Mucosa of gallbladder (tissue), 1 donor: ENCODE results near the gene USP40. TPM values are rescaled to one million over a fixed set of nuclear protein-coding genes. Genes with fewer than 3 reads are reported as not detected.
"Not testable (repeated sequence)": the region's sequence is repeated elsewhere in the genome, so short reads cannot be mapped to it uniquely, and the experiment has no call there.

Experiments used
- DNase-seq: peaks from one replicate; pipeline ENCODE4 v3.0.0-alpha.2; 2020; ENCODE audit warnings: low spot score
- total RNA-seq: library from RNA; stranded (reverse); gene quantifications from one replicate; pipeline ENCODE4 v1.2.1, GENCODE V29; 2021
- donor health status: DM: no; HTN: no; CAD: no.

USP40 gene, protein sequence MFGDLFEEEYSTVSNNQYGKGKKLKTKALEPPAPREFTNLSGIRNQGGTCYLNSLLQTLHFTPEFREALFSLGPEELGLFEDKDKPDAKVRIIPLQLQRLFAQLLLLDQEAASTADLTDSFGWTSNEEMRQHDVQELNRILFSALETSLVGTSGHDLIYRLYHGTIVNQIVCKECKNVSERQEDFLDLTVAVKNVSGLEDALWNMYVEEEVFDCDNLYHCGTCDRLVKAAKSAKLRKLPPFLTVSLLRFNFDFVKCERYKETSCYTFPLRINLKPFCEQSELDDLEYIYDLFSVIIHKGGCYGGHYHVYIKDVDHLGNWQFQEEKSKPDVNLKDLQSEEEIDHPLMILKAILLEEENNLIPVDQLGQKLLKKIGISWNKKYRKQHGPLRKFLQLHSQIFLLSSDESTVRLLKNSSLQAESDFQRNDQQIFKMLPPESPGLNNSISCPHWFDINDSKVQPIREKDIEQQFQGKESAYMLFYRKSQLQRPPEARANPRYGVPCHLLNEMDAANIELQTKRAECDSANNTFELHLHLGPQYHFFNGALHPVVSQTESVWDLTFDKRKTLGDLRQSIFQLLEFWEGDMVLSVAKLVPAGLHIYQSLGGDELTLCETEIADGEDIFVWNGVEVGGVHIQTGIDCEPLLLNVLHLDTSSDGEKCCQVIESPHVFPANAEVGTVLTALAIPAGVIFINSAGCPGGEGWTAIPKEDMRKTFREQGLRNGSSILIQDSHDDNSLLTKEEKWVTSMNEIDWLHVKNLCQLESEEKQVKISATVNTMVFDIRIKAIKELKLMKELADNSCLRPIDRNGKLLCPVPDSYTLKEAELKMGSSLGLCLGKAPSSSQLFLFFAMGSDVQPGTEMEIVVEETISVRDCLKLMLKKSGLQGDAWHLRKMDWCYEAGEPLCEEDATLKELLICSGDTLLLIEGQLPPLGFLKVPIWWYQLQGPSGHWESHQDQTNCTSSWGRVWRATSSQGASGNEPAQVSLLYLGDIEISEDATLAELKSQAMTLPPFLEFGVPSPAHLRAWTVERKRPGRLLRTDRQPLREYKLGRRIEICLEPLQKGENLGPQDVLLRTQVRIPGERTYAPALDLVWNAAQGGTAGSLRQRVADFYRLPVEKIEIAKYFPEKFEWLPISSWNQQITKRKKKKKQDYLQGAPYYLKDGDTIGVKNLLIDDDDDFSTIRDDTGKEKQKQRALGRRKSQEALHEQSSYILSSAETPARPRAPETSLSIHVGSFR
- 48.1 TPM for total RNA-seq

DNA sequence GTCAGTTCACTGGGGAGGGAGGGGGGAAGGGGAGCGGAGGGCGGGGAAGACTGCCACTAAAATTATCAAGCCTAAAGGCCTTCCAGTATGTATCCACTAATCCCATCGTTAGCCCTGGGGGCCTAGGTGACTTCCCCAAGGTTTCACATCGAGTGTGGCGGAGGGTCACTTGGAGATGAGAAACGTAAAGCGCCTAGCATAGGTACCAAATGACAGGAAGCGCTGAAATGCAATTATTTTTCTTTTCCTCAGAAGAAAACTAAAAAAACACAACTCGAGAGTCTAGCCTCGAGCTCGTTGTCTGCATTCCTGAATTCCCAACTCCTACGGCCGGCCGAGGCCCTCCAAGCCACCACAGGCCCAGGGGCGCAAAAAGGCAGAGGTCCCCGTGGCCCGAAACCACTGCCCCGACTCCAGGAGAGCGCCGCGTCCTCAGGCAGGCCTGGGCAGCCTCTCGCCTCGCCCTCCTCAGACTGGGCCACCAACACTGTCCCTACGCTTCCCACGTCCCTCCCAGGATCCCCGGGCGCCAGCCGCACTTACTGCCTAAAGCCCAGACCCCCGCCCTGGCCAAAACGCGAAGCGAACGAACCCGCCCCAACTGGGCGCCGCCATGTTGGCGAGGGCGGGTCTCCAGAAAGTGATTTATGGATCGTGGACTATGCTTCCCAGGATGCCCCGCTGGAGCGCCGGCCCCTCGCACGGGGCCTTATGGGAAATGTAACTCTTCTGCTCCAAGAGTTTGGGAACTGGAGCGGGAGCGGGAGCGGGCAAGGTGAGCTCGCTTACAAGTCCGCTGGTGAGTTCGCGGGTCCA lies at the start of gene USP40:
TSS of gene USP40 (minus strand) at position 642 of the 816 bp plus-strand sequence. CDS start 1,228 bp downstream, outside the sequence.
- peak; percentile 85 for DNase-seq

DNA sequence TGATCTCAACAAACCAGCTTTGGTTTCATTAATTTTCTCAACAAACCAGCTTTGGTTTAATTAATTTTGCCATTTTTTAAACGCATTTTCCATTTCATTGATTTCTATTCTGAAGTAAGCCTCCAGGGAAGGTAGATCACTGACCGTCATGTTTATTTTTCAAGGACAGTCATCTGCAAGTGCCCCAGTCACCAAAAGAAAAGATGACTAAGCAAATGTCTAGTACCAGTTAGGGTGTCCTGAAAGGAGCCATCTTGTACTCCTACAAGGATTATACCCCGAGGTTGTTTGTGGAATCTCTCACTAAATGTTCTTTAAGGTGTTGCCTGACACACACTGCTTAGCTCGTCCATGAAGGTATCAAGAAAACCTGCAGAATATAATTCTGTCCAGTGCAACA lies 44.7 kb upstream of the USP40 start:
- no peak for DNase-seq

DNA sequence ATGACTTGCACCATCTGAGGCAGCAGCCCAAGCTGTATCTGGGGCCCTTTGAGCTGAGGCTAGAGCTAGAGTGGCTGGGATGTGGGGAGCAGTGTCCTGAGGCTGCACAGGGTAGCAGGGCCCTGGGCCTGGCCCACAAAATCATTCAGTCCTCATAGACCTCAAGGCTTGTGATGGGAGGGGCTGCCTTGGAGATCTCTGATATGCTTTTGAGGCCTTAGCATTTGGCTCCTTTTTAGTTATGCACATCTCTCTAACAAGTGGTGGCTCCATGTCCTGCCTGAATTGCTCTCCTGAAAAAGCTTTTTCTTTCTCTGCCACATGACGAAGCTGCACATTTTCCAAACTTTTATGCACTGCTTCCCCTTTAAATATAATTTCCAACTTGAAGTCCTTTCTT lies 39.1 kb upstream of the USP40 start:
- no peak for DNase-seq

DNA sequence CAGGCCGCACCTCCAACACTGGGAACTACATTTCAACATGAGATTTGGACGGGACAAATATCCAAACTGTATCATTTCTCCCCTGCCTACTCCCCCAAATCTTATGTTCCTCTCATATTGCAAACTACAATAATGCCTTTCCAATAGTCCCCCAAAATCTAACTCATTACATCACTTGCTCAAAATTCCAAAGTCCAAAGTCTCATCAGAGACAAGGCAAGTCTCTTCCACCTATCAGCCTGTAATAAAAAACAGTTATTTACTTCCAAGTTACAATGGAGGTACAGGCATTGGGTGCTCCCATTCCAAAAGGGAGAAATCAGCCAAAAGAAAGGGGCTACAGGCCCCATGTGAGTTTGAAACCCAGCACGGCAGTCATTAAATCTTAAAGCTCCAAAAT lies 38.2 kb upstream of the USP40 start:
- DNase-seq: no peak

DNA sequence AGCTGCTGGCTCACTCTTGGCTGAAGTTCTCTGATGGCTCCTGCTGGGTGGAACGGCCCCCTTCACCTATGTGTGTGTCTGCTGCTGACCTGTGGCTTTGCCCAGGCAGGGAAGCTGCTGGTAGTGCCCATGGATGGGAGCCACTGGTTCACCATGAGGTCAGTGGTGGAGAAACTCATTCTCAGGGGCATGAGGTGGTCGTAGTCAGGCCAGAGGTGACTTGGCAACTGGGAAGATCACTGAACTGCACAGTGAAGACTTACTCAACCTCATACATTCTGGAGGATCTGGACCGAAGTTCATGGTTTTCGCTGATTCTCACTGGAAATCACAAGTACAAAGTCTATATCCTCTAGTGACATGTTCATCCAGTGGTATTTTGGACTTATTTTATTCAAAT lies 36.9 kb upstream of the USP40 start:
- DNase-seq: no peak

DNA sequence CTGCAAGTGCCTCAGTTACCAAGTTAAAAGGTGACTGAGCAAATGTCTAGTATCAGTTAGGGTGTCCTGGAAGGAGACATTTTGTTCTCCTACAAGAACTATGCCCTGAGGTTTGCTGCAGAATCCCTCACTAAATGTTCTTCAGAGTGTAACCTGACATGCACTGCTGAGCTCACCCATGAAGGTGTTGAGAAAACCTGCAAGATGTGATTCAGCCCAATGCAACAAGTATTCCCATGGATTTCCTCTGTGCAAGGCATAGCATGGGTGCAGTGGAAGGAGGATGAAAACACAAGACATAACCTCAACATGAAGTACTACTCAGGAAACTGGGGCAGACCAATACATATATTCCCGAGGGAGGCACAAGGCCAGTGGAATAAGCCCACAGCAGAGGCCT lies 35.5 kb upstream of the USP40 start:
- no peak for DNase-seq

DNA sequence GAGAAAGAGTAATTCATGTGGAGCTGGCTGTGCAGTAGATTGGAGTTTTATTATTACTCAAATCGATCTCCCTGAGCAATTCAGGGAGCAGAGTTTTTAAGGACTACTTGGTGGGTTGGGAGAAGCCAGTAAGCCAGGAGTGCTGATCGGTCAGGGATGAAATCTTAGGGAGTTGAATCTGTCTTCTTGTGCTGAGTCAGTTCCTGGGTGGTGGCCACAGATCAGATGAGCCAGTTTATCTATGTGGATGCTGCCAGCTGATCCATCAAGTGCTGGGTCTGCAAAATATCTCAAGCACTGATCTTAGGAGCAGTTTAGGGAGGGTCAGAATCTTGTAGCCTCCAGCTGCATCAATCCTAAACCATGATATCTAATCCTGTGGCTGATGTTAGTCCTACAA lies 33.8 kb upstream of the USP40 start:
- no peak for DNase-seq

DNA sequence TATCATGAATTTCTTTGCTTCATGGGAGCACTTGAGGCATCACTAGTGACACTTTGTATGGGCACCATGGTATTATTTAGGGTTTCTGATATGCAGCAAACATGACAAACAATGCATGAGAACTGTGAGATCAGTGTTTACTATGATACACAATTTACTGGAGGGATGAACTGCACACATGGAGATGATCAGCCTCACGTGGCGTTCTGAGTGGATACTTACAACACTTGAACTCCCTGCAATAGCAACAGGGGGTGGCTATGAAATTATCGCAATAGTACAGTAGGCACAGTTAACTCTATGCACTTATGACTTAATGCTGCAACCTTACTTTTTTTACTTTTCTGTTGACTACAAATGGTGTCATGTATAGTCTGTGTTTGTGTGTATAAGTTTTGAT lies 32.4 kb upstream of the USP40 start:
- DNase-seq: no peak

DNA sequence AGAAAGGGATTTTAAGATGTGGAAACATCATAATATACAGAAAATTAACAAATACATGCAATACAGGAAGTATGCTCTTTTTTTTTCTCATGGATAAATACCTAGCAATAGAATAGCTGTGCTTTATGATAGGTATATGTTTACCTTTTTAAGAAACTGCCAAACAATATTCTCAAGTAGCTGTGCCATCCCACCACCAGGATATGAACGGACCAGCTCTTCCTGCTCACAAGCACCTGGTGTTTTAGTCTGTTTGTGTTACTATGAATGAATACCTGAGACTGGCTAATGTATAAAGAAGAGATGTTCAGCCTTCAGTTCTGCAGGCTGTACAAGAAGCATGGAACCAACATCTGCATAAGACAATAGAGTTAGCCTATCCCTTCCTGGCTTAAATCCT lies 30.9 kb upstream of the USP40 start:
- DNase-seq: no peak

DNA sequence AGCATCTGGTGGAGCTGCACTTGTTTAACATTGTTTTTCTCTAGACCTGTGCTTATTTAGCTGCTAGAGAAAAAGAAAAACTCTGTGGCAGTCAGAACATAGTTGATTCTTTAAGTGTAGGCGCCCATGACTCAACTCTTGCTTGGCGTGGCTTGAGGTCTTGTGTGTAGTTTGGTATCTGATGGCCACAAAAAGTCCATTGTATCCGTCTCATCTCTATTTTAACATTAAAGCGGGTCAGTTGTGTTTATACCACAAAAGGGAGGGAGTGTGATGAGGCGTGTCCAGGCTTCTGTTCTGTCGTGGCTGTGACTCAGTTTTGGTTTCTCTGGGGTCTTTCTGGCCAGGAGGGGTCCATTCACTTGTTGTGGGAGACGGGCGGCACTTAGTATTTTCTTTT lies 26.6 kb upstream of the USP40 start:
- no peak for DNase-seq

DNA sequence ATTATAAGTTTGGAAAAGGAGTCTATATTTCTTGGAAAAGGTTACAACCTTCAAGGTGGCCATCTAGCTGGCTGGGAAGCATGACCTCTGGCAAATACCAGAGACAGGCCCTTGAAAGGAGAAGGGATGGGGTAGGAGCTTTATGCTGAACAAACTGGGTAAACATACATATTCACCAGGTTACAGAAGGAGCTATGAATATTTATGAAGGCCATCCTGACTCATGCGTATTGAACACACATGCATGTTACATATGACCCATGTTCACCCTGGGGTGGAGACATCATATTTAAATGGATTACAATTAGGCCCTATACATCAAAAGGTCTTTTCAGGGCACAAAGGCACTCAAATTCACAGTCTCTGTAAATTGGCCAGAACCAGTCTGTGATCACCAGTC lies 26.1 kb upstream of the USP40 start:
- not testable (repeated sequence) for DNase-seq

DNA sequence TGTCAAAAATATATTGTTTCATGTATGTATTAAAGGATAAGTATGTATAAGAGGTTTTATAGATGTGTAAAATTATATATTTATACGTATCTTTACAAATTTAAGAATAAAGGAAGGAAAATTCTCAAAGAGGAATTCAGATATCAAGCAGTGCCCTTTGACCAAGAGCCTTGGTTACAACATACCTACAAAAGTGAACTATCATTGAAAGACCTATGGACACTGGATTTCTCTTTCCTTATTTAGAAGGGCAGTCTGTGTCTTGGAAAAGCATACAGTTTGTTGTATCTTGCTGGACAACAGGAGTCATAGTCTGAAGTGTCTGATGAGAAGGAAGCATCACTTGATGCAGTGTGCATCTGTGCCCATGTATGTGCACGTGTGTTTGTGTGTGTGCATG lies 21.8 kb upstream of the USP40 start:
- no peak for DNase-seq

DNA sequence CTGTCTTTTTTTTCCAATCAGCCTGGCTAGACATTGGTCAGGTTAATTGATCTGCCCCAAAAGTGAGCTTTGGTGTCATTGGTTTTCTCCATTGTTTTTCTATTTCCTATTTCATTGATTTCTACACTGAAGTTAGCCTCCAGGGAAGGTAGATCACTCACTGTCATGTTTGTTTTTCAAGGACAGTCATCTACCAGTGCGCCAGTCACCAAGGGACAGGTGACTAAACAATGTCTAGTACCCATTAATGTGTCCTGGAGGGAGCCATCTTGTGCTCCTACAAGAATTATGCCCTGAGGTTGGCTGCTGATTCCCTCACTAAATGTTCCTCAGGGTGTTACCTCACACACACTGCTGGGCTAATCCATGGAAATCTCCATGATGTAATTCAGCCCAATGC lies 17.6 kb upstream of the USP40 start:
- no peak for DNase-seq

DNA sequence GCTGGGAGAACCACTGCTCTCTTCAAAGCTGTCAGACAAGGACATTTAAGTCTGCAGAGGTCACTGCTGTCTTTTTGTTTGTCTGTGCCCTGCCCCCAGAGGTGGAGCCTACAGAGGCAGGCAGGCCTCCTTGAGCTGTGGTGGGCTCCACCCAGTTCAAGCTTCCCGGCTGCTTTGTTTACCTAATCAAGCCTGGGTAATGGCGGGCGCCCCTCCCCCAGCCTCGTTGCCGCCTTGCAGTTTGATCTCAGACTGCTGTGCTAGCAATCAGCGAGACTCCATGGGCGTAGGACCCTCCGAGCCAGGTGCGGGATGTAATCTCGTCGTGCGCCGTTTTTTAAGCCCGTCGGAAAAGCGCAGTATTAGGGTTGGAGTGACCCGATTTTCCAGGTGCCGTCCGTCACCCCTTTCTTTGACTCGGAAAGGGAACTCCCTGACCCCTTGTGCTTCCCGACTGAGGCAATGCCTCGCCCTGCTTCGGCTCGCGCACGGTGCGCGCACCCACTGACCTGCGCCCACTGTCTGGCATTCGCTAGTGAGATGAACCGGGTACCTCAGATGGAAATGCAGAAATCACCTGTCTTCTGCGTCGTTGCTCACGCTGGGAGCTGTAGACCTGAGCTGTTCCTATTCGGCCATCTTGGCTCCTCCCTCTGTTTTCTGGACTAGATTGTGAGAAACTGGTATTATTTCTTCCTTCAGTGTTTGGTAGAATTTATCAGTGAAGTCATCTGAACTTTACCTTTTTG lies 16.8 kb upstream of the USP40 start:
- DNase-seq: not testable (repeated sequence)

DNA sequence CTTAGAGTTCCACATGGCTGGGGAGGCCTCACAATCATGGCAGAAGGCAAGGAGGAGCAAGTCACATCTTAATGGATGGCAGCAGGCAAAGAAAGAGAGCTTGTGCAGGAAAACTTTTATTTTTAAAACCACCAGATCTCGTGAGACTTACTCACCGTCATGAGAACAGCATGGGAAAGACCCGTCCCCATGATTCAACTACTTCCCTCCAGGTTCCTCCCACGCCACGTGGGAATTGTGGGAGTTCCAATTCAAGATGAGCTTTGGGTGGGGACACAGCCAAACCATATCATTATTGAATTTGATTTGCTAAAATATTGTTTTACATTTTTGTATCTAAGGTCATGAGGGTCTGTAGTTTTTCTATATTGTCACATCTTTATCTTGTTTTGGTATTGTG lies 10.8 kb upstream of the USP40 start:
- not testable (repeated sequence) for DNase-seq

DNA sequence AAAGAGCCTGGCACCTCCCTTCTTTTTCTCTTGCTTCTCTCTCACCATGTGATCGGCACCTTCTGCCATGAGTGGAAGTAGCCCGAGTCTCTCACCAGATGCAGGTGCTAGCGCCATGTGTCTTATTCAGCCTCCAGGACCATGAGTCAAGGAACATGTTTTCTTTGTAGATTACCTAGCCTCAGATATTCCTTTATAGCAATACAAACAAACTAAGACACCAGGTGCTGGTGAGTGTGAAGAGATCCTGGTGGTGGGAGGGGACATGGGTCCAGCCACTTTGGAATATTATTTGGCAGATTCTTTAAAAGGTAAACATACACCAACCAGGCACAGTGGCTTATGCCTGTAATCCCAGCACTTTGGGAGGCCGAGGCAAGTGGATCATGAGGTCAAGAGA lies 5.9 kb upstream of the USP40 start:
- DNase-seq: no peak

DNA sequence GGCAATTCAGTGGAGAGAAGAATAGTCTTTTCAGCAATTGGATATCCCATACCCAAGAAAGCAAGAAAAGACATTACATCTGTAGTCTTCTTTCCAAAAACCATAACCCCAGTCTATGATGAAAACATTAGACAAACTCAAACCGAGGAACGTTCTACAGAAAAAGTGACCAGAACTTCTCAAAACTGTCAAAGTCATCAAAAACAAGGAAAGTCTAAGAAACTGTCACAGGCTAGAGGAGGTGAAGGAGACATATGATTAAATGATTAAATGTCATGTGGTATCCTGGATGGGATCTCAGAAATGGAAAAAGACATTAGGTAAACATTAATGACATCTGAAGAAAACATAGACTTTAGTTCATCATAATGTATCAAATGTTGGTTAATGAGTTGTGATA lies 4.9 kb upstream of the USP40 start:
- DNase-seq: no peak

DNA sequence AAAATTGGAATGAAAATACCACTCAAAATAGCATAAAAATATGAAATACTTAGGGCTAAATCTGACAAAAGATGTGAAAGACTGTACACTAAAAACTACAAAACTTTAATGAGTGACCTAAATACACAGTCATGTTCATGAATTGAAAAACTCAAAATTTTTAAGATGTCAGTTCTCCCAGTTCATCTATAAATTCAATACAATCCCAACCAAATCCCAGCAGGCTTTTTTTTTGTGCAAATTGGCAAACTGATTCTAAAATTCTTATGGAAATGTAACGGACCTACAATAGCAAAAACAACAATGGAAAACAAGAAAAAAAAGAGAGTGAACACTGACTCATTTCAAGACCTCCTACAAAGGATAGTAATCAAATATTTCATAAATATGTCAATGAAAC lies 4.4 kb upstream of the USP40 start:
- no peak for DNase-seq

DNA sequence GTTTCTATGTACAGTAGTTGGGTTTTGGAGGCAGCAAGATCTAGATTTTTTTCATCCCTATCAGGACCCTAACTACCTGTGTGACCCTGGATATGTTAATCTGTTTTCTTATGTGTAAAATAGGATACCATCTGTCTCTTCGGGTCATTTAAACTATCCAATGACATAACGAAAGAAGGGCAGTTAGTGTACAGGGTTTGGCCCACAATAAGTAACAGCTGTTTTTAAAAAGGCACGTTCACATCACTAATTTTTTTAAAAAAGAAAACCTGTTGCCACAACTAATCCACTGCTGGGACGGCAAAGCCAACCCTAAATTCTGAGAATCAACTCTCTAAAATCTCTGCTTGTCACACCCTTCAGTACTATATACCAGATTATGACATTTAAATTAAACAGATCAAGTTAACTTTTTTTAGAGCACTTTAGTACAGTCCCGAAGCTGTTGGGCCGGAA lies 869 bp downstream of the USP40 start:
- no peak for DNase-seq

DNA sequence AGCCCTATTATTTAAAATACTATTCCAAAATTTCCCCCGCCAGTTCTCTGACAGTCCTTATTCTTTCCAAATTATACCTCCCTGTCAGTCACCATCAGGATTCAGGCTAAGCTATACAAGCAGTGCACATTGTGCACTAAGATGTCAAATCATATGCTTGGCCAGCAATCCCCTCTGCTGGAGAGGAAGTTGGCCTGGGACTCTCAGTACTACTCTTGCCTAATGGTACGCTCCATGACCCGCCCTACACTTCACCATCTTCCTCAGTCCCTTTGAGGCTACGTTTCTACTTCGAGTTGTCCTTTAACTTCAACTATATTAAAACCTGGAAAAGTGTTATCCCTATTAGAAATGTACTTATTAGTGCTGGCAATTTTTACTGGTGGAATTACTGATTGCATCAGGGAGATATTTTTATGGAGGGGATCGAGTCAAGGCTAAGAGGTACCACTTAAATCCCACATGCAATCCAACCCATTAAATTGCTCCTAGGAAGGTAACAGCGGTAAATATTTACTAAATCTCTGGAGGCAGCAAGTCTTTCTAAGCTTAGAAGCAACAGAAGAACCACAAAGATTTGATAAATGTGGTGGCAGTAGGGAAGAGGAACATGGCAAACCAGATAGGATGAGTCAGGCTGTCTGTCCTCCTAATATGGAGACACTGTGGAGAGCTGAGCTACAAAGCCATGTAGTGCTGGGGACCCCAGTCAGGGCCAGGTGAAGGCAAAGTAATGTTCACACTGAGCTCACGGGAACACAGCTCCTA lies 2.7 kb downstream of the USP40 start:
- DNase-seq: no peak
